Endodermal cell (in vitro differentiated cells): ENCODE data around the gene C20orf144. TPM values are rescaled to one million over a fixed set of nuclear protein-coding genes. Genes with fewer than 3 reads are reported as not detected.

ENCODE experiments used
- DNase-seq: peaks from one replicate; pipeline ENCODE4 v3.0.0-alpha.2; 2017
- H3K27ac ChIP-seq: 2 replicates; pipeline ENCODE4 v1.5.1; 2013; ENCODE audit warnings: mild to moderate bottlenecking, low read depth, low read length, moderate library complexity
- H3K27me3 ChIP-seq: 2 replicates; pipeline ENCODE4 v1.6.1; 2013; ENCODE audit warnings: mild to moderate bottlenecking, low read length, moderate library complexity; ENCODE audit not compliant: insufficient read depth, control insufficient read depth, poor library complexity, severe bottlenecking
- H3K36me3 ChIP-seq: 2 replicates; pipeline ENCODE4 v1.7.0; 2013; ENCODE audit warnings: mild to moderate bottlenecking, low read length, moderate library complexity; ENCODE audit not compliant: control insufficient read depth, insufficient read depth
- H3K4me1 ChIP-seq: one replicate; pipeline ENCODE4 v1.7.0; 2013; ENCODE audit warnings: low read length; ENCODE audit not compliant: control insufficient read depth, insufficient read depth
- H3K4me3 ChIP-seq: 2 replicates; pipeline ENCODE4 v1.5.1; 2013; ENCODE audit warnings: mild to moderate bottlenecking, low read length, moderate library complexity
- H3K9ac ChIP-seq: 2 replicates; pipeline ENCODE4 v1.6.1; 2013; ENCODE audit warnings: mild to moderate bottlenecking, low read length, moderate library complexity; ENCODE audit not compliant: poor library complexity, severe bottlenecking; ENCODE audit errors: extremely low read depth
- H3K9me3 ChIP-seq: 2 replicates; pipeline ENCODE4 v1.6.1; 2013; ENCODE audit warnings: mild to moderate bottlenecking, low read length, moderate library complexity; ENCODE audit not compliant: control insufficient read depth
- H3K27ac Mint-ChIP-seq: 2 replicates; pipeline ENCODE4 v1.8.0; 2020; ENCODE audit warnings: mixed read lengths
- H3K27me3 Mint-ChIP-seq: 2 replicates; pipeline ENCODE4 v1.8.0; 2021; ENCODE audit warnings: mild to moderate bottlenecking, mixed read lengths; ENCODE audit not compliant: insufficient read depth
- H3K36me3 Mint-ChIP-seq: 2 replicates; pipeline ENCODE4 v1.8.0; 2020; ENCODE audit warnings: low read depth, mixed read lengths
- H3K4me1 Mint-ChIP-seq: 2 replicates; pipeline ENCODE4 v1.8.0; 2020; ENCODE audit warnings: mixed read lengths
- H3K4me3 Mint-ChIP-seq: 2 replicates; pipeline ENCODE4 v1.8.0; 2020; ENCODE audit warnings: mild to moderate bottlenecking, moderate library complexity, mixed read lengths
- H3K9me3 Mint-ChIP-seq: 2 replicates; pipeline ENCODE4 v1.8.0; 2020; ENCODE audit warnings: mild to moderate bottlenecking, mixed read lengths
- CTCF ChIP-seq: fragments of 200-600 bp; sonication (generic); conservative IDR thresholded peaks from 2 replicates; pipeline ENCODE4 v1.5.0; 2021; ENCODE audit warnings: antibody characterized with exemption, mild to moderate bottlenecking
- WGBS, 2 experiments: methylation state at CpG; one replicate each; pipeline versions ENCODE4 v1.1.5 to v1.1.7; 2013; ENCODE audit warnings: missing lambda C conversion rate in 2 of 2, mixed read lengths in 1 of 2; ENCODE audit not compliant: insufficient coverage in 1 of 2, insufficient read length in 1 of 2; 5-methylcytosine and 5-hydroxymethylcytosine counted together
- total RNA-seq, 2 donors: library from RNA; stranded (reverse); fragmentation: NEBNext Ultra II Directional in 1 of 2; extraction: Animal tissue kit (Norgen Biotek cat#: 25700) in 1 of 2; gene quantifications; 2 replicates in 1 of 2; 3 replicates in 1 of 2; pipeline ENCODE4 v1.2.1, GENCODE V29; 2021

Gene C20orf144
- total RNA-seq, 2 donors from 2014 or later, result 0.44 TPM; not detected in 1

GRCh38 chr20:33624399-33624798 is 37.7 kb upstream of the C20orf144 start:
- no peak overlapping the region for H3K4me3 Mint-ChIP-seq
- no peak for DNase-seq
- H3K4me3 ChIP-seq, result no peak overlapping the region
- H3K27me3 Mint-ChIP-seq, result no peaks in the 10 kb centered on the region
- no peak overlapping the region for H3K27ac ChIP-seq
- no peaks in the 10 kb centered on the region for H3K4me1 ChIP-seq
- peaks cover 75% of the 10 kb centered on the region for H3K36me3 Mint-ChIP-seq
- TF ChIP-seq CTCF, result no peak
- H3K9me3 ChIP-seq, result no peaks in the 10 kb centered on the region
- no peak overlapping the region for H3K9ac ChIP-seq
- H3K9me3 Mint-ChIP-seq, result no peaks in the 10 kb centered on the region
- H3K4me1 Mint-ChIP-seq, result no peaks in the 10 kb centered on the region
- no peaks in the 10 kb centered on the region for H3K27me3 ChIP-seq
- WGBS, 2 experiments, result 100% methylated on average over 3 of the region's 3 CpGs; no CpG with 5 or more reads in 1 of the 2 experiments
- H3K36me3 ChIP-seq, result peaks cover 65% of the 10 kb centered on the region
- H3K27ac Mint-ChIP-seq, result no peak overlapping the region

GRCh38 chr20:33626190-33626589 is 35.9 kb upstream of the C20orf144 start:
- H3K27ac Mint-ChIP-seq, result no peak overlapping the region
- DNase-seq, result no peak

DNA sequence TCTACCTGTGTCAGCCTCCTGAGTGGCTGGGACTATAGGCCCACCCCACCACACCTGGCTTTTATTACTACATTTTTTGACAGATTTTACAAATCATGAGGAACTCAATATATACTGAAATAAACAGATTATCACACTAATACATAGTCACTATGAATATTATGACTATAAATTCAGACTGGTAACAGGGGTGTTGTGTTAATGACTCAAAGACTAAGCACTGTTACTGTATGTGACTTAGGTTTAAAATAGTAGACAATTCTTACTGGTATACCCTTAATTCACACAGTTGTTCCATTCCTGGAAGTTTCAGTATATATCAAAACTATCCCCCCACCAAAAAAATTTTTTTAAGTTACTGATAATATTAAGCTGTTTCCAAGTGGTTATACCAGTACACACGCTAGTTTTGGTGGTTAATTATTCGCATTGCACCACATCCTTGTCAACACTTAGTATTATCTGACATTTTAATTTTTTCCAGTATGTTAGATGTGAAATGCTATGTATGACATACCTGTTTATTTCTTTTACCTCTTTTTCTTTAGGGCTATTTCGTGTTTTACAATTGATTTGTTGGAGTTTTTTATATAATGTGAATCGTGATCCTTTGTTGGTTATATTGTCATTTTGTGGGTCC is 34.4 kb upstream of the C20orf144 start:
- Mint-ChIP-seq H3K9me3 (no peaks in the 10 kb centered on the region), H3K36me3 (peaks cover 93% of the 10 kb centered on the region), H3K27ac (no peak overlapping the region), H3K4me1 (no peaks in the 10 kb centered on the region), H3K27me3 (no peaks in the 10 kb centered on the region), H3K4me3 (no peak overlapping the region)
- Histone ChIP-seq H3K4me3 (no peak overlapping the region), H3K9me3 (no peaks in the 10 kb centered on the region), H3K36me3 (peaks cover 77% of the 10 kb centered on the region), H3K27me3 (no peaks in the 10 kb centered on the region), H3K9ac (no peak overlapping the region), H3K4me1 (no peaks in the 10 kb centered on the region), H3K27ac (no peak overlapping the region)
- no peak for TF ChIP-seq CTCF
- no peak for DNase-seq
- 100% methylated on average over 4 of the region's 4 CpGs; no CpG with 5 or more reads in 1 of the 2 experiments for WGBS, 2 experiments

More at GRCh38 chr20:33626190-33626589, 35.9 kb upstream of the C20orf144 start:
- no peaks in the 10 kb centered on the region for H3K27me3 Mint-ChIP-seq
- no peak for TF ChIP-seq CTCF
- Histone ChIP-seq H3K4me3 (no peak overlapping the region), H3K9ac (no peak overlapping the region), H3K4me1 (no peaks in the 10 kb centered on the region), H3K36me3 (peaks cover 76% of the 10 kb centered on the region), H3K9me3 (no peaks in the 10 kb centered on the region), H3K27me3 (no peaks in the 10 kb centered on the region), H3K27ac (no peak overlapping the region)
- H3K4me1 Mint-ChIP-seq, result no peaks in the 10 kb centered on the region
- H3K9me3 Mint-ChIP-seq, result no peaks in the 10 kb centered on the region
- H3K4me3 Mint-ChIP-seq, result no peak overlapping the region
- 91% methylated on average over 4 of the region's 4 CpGs for WGBS, 2 experiments
- peaks cover 82% of the 10 kb centered on the region for H3K36me3 Mint-ChIP-seq
